Rectal smooth muscle tissue (tissue), 1 donor: ENCODE results near the gene KRTAP2-3.

Experiments
- H3K27ac ChIP-seq: one replicate; pipeline ENCODE4 v1.7.0; 2013; ENCODE audit warnings: low read depth, low read length, inconsistent platforms
- H3K27me3 ChIP-seq: one replicate; pipeline ENCODE4 v1.7.0; 2013; ENCODE audit warnings: low read length; ENCODE audit not compliant: control insufficient read depth, insufficient read depth
- H3K36me3 ChIP-seq: one replicate; pipeline ENCODE4 v1.7.0; 2013; ENCODE audit warnings: low read length; ENCODE audit not compliant: control insufficient read depth, insufficient read depth
- H3K4me1 ChIP-seq: one replicate; pipeline ENCODE4 v1.7.0; 2013; ENCODE audit warnings: low read length; ENCODE audit not compliant: control insufficient read depth, insufficient read depth
- H3K4me3 ChIP-seq: one replicate; pipeline ENCODE4 v1.7.0; 2013; ENCODE audit warnings: low read length
- H3K9ac ChIP-seq: one replicate; pipeline ENCODE4 v1.7.0; 2013; ENCODE audit warnings: low read length

The KRTAP2-3 gene

DNA sequence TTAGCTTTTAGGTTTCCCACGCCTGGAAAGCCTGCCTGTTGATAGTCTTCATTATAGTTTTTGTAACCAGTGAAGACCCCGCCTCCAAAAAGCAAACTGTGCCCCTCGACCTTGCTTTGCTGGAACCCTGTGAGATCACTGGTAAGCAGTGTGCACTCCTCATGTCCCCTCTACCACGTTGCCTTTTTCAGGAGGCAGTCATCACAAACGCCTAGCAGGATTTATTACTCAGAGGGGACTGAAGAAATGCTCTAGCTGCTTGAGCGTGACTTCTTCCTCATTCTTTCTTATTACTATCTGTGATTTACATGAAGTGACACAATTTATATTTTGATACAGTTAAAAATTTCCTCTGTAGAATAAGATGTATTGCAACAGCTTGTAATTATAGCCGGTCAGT, 44.5 kb downstream of the KRTAP2-3 start:
- Histone ChIP-seq H3K9ac (no peak overlapping the region), H3K4me3 (no peak overlapping the region), H3K4me1 (no peaks in the 10 kb centered on the region), H3K27ac (no peak overlapping the region), H3K27me3 (no peaks in the 10 kb centered on the region), H3K36me3 (no peaks in the 10 kb centered on the region)

DNA sequence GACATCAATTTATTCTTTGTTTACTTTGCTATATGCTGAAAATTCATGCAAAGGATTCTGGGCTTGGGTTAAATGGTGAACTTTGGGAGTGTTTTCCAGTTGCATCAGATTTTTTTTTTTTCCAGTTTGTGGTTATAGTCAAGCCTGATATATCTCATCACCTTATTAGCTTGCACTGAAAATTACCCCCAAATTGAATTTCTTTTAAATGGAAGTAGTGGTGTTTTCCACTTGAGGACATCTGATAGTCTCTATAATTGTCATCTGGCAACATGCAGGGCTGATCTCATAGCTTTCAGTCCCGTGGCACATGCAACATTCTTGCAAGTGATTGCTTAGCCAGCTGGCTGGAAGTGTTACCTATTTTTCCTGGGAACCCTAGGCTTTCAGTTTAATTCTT, 46.3 kb downstream of the KRTAP2-3 start:
- H3K27me3 ChIP-seq, result no peaks in the 10 kb centered on the region
- H3K9ac ChIP-seq, result no peak overlapping the region
- H3K27ac ChIP-seq, result no peak overlapping the region
- H3K36me3 ChIP-seq, result no peaks in the 10 kb centered on the region
- H3K4me1 ChIP-seq, result no peaks in the 10 kb centered on the region
- H3K4me3 ChIP-seq, result no peak overlapping the region

DNA sequence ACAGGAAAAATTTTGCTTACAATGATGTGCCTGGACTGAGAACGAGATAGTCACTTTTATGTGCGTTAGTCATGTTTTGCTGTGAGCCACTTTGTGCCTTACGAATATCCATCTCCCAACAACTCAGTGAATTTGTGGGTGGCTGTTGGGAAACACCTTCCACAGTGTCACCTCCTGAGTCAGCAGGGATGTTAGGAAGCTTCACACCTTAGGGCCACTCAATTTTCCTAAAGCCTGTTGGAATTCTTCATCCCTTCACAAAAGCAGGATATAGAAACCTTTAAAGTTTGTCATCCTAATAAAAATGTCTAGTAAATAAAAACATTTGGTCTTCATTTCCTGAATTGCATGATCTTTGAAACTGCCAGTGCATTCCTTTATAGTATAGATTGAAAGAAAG, 46.7 kb downstream of the KRTAP2-3 start:
- Histone ChIP-seq H3K27me3 (no peaks in the 10 kb centered on the region), H3K4me1 (no peaks in the 10 kb centered on the region), H3K4me3 (no peak overlapping the region), H3K36me3 (no peaks in the 10 kb centered on the region), H3K27ac (no peak overlapping the region), H3K9ac (no peak overlapping the region)

DNA sequence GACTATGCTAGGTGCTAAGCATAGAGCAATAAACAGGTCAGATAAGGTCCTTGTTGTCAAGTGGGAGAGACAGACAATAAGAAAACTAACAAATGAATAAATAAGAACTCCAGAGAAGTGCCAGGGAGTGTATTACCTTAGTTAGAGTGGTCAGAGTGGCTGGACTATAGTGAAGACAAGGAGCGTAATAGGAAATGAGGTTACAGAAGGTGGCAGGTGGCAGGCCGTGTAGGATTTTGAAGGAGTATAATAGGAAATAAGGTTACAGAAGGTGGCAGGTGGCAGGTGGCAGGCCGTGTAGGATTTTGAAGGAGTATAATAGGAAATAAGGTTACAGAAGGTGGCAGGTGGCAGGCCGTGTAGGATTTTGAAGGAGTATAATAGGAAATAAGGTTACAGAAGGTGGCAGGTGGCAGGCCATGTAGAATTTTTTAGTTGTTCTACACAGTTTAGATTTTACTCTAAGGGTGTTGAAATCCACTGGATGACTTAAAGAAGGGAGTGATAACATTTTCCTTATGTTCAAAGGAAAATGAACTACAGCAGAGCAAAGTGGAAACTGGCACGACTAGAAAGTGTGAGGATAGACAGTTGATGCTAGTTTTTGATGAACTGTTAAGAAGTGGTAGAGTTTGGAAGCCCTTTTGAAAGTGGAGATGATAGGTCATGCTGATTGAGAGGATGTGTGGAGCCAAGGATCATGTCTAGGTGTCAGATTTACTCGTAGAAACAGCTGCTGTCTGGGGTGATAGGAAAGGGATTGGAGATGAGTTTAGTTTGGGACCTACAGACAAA, 47.4 kb downstream of the KRTAP2-3 start:
- Histone ChIP-seq H3K27me3 (no peaks in the 10 kb centered on the region), H3K4me3 (no peak overlapping the region), H3K27ac (no peak overlapping the region), H3K36me3 (no peaks in the 10 kb centered on the region), H3K4me1 (no peaks in the 10 kb centered on the region), H3K9ac (no peak overlapping the region)

DNA sequence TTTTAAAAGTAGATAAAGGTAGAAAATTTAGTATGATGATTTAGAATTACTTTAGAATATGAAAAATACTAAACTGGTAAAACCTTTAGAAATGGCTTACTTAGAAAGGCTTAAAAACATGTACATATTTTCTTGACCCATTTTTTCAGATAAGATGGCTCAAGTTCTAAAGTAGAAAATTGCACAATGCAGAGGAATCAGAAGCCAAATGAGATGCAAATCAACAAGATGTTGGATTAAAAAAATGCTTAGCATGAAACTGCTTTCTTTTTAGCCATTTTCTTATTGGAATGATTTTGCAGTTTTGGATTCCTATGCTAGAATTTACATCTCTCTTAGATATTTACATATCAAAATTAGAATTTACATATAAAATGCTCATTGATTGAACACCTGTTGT, 49.5 kb downstream of the KRTAP2-3 start:
- no peak overlapping the region for H3K27ac ChIP-seq
- H3K36me3 ChIP-seq, result no peaks in the 10 kb centered on the region
- no peaks in the 10 kb centered on the region for H3K27me3 ChIP-seq
- H3K9ac ChIP-seq, result no peak overlapping the region
- no peaks in the 10 kb centered on the region for H3K4me1 ChIP-seq
- no peak overlapping the region for H3K4me3 ChIP-seq

DNA sequence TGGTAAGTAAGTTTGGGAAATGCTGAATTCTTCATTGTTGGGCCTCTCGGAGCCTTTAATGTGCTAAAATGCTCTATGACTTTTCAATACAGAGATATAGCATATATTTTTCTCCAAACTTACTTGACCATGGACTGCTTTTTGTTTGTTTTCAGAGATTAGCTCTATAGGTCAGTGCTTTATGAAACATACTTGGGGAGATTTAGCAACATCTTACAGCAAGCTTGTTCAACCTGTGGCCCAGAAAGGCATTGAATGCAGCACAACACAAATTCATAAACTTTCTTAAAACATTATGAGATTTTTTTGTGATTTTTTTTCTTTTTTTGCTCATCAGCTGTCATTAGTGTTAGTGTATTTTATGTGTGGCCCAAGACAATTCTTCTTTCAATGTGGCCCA, 50.0 kb downstream of the KRTAP2-3 start:
- Histone ChIP-seq H3K4me1 (no peaks in the 10 kb centered on the region), H3K4me3 (no peak overlapping the region), H3K27ac (no peak overlapping the region), H3K9ac (no peak overlapping the region), H3K36me3 (no peaks in the 10 kb centered on the region), H3K27me3 (no peaks in the 10 kb centered on the region)

DNA sequence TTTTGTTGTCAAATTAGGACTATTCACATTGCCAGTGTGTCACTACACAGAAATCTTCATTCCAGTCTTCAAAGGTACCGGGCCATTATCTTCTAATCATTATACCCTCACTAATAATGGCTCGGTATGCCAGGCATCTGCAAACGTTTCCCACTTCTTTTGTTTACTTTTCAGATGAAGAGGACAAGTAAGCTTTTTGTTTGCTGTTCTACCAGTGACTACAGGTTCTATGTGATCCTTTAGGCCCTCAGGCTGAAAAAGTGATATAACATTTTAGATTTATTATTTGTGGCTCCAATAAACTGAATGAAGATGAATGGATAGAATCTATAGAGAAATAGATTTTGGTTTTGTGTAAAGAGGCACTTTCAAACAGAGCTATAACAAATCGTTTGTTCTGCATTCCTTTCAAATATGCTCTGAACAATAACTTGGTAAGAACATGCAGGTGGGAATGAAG, 50.6 kb downstream of the KRTAP2-3 start:
- no peaks in the 10 kb centered on the region for H3K27me3 ChIP-seq
- no peak overlapping the region for H3K9ac ChIP-seq
- no peak overlapping the region for H3K27ac ChIP-seq
- H3K36me3 ChIP-seq, result no peaks in the 10 kb centered on the region
- no peak overlapping the region for H3K4me3 ChIP-seq
- H3K4me1 ChIP-seq, result no peaks in the 10 kb centered on the region
